Right ventricle myocardium inferior (tissue), 1 donor: ENCODE measurements around the gene ERFL. TPM values are rescaled to one million over a fixed set of nuclear protein-coding genes. Genes with fewer than 3 reads are reported as not detected.

Experiments used
- ATAC-seq: fragments of 200-7000 bp; cut with Tn5 transposase; one replicate; pipeline ENCODE4 v1.9.1; 2020; ENCODE audit warnings: mild to moderate bottlenecking, moderate library complexity
- DNase-seq: peaks from one replicate; pipeline ENCODE4 v3.0.0; 2021; ENCODE audit errors: missing footprints
- intact Hi-C: fragments of 100-400 bp; cut with DNase I; formaldehyde crosslinking; loops from one replicate; pipeline ENCODE4 v1.11.0; 2022
- total RNA-seq: library from RNA; stranded (reverse); fragmentation: NEBNext Ultra II Directional; extraction: Animal tissue kit (Norgen Biotek cat#: 25700); gene quantifications from one replicate; pipeline ENCODE4 v1.2.1, GENCODE V29; 2021
- donor health status: DM: no; HTN: yes; CAD: no; lungs with severe emphysema.

Gene ERFL
- total RNA-seq, 1 donor from 2014 or later, result not detected

GRCh38 chr19:41906916-41907680 is 21.2 kb downstream of the ERFL start:
- DNase-seq, result no peak
- ATAC-seq, result no peak
- intact Hi-C loops, result no loop called here

- intact Hi-C loops, result no loop called here
- no peak for DNase-seq
- no peak for ATAC-seq
Observed at GRCh38 chr19:41906271-41906670, 22.0 kb downstream of the ERFL start.

DNA sequence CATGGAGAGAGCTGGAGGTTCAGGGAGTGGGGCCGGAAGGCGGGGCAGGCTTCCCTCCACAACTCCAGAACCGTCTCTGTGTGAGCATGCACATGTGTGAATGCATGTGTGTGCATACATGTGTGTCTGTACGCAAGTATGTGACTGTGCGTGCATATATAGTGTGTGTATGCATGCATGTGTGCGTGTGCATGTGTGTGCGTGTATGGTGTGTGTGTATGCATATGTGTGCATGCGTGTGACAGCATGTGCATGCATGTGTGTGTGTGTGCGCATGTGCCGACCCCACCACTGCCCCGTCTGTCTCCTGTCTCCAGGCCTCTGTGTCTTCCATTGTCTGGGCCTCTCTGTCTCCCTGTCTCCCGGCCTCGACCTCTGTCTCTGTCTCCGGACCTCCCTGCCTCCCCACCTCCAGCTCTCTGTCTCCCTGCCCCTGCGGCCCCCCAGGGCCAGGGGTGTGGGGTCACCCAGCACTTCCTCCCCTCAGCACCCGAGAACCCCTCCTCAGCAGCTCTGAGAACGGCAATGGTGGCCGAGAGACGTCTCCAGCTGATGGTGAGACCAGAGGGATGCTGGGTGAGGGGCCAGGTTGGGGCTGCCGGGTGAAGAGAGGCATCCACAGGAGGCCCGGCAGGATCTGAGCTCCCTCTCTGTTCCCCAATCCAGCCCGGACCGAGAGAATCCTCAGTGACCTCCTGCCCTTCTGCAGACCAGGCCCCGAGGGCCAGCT is 22.8 kb downstream of the ERFL start:
- intact Hi-C loops, result no loop called here
- ATAC-seq, result no peak

GRCh38 chr19:41904118-41904870 is 24.0 kb downstream of the ERFL start:
- ATAC-seq (no peak), DNase-seq (no peak)
- intact Hi-C loops, result no loop called here

More for the DNA sequence above, 22.8 kb downstream of the ERFL start:
- DNase-seq, result no peak

DNA sequence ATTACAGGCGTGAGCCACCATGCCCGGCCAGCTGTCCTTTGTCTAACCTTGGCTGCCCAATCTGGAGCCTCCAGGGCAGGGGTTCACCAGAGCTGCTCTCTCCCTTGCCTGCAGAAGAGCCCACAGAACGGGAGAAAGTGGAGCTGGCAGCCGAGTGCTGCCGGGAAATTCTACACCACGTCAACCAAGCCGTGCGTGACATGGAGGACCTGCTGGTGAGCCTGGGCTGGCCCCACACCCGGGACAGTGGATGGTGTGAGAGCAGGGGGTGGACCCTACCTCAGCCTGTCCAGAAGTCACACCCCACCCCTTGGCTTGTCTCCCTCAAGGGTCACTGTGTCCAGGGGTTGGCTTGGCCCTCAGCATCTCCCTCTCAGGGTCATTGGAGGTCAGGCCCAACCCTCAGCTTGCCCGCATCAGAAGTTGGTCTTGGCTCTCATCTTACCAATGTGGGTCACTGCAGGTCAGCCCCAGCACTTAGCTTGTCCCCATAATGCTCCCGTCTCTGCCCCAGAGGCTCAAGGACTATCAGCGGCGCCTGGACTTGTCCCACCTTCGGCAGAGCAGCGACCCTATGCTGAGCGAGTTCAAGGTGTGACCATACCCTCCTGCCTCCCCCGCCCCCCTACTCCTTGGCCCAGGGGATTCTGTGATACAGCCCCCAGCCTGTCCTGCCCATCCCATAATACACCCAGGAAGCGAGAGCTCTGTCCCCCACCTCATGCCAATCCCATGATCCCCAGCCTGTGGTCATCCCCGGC is 24.9 kb downstream of the ERFL start:
- intact Hi-C loops, result no loop called here
- ATAC-seq (no peak), DNase-seq (no peak)

GRCh38 chr19:41902594-41902993 is 25.7 kb downstream of the ERFL start:
- no peak for ATAC-seq
- intact Hi-C loops, result no loop called here
- DNase-seq, result no peak

DNA sequence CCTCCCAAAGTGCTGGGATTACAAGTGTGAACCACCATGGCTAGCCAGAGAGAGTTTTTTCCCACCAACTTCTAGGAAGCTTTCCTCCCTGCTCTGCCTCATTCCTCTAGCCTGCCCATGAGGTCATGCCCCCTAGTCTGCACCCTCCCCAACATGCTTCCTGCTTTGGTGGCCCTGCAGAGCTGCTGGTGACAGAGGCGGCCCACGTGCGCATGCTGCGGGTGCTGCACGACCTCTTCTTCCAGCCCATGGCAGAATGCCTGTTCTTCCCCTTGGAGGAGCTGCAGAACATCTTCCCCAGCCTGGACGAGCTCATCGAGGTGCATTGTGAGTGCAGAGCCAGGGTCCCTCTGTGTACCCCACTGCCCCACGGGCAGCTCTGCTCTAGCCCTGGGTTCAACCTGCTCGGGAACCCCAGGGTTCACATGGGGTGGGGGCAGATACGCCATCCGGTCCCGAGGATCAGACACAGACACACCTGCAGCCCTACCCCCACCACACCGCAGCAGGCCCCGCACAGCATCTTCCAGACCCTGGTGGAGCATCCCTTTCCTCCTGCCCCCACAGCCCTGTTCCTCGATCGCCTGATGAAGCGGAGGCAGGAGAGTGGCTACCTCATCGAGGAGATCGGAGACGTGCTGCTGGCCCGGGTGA is 26.4 kb downstream of the ERFL start:
- ATAC-seq, result no peak
- intact Hi-C loops, result no loop called here
- no peak for DNase-seq

- ATAC-seq, result no peak
- intact Hi-C loops, result no loop called here
Observed at GRCh38 chr19:41898235-41898634, 30.0 kb downstream of the ERFL start.

DNA sequence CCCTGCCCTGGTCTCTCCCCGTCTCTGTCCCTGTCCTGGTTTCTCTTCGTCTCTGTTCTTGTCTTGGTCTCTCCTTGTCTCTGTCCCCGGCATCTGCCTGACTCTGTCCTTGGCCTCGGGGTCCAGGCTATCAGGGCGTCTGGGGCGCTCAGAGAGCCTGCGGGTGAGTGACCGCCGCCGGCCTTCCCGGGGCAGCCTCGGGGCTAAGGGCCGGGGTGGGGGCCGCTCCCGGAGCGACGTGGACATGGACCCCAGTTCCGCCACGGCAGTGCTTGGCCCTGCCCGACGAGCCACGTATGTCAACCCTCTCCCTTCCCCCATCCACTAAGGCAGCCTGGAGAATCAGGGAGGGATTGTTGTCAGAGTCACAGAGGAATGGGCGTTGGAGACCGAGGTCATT is 30.4 kb downstream of the ERFL start:
- ATAC-seq (no peak), DNase-seq (no peak)
- intact Hi-C loops, result no loop called here

More at GRCh38 chr19:41898235-41898634, 30.0 kb downstream of the ERFL start:
- DNase-seq, result no peak

- ATAC-seq, result no peak
- intact Hi-C loops, result no loop called here
- DNase-seq, result no peak
Observed at GRCh38 chr19:41897181-41897580, 31.1 kb downstream of the ERFL start.

DNA sequence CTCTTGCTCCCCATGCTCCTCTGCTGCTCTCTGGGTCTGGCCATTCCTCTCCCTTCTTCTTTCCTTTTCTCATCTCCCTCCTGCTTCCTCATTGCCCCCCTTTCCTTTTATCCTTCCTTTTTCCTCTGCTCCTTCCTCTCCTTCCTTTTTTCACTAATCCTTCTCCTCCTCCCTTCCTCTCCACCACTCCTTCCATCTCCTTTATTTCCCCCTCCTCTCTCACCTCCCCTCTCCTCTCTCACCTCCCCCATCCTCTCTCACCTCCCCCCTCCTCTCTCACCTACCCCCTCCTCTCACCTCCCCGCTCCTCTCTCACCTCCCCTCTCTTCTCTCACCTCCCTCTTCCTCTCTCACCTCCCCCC is 31.7 kb downstream of the ERFL start:
- intact Hi-C loops, result no loop called here
- ATAC-seq (no peak), DNase-seq (no peak)

DNA sequence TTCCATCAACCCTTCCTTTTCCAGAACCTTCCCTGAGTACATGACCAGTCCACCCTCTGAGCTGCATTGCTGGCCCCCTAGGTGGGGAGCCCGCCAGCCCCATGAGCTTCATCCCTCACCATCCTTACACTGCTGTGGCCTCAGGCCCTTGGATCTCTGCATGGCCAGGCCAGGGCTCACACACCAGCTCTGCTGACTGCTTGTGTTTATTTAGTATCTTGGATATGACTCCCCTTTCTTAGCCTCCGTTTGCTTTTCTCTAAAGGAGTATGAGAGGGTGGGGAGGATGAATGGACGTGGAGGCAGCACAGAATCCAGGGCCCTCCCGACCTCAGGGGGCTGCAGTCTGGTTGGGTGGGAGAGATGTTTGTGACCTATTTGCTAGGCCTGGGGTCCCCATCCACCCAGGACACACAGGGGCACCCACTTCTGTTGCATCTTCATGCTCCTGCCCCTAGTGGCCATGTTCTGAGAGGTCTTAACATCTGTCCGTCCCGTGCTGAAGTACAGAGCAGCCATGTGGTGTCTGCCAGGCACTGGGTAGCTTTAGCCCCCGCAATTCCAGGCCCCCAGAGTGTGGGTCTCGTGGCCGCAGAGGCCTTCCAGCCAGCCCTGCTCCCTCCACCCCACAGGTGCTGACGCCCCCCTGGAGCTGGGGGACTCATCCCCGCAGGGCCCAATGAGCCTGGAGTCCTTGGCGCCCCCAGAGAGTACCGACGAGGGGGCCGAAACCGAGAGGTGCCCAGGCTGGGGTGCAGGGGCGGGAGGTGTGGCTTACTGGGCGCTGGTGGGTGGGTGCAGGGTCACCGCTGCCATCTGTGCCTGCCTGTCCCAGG is 32.3 kb downstream of the ERFL start:
- DNase-seq, result no peak
- ATAC-seq, result no peak
- intact Hi-C loops, result no loop called here

DNA sequence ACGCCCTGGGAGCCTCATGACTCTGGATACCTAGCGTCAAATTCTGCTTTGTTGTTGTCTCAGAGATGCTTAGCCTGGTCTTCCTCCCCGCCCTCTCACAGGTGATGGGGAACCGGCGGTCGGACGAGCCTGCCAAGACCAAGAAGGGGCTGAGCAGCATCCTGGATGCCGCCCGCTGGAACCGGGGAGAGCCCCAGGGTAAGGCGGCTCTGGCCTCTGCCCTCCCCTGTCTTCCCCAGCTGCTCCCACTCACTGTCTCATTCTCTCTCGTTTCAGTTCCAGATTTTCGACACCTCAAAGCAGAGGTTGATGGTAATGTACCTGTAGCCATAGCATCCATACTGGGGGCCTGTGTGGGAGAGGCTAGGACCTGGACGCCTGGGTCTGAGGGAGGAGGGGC is 33.9 kb downstream of the ERFL start:
- intact Hi-C loops, result no loop called here
- no peak for DNase-seq

GRCh38 chr19:41893899-41894298 is 34.4 kb downstream of the ERFL start:
- intact Hi-C loops, result no loop called here
- DNase-seq (no peak), ATAC-seq (no peak)

More for the DNA sequence above, 33.9 kb downstream of the ERFL start:
- no peak for ATAC-seq

DNA sequence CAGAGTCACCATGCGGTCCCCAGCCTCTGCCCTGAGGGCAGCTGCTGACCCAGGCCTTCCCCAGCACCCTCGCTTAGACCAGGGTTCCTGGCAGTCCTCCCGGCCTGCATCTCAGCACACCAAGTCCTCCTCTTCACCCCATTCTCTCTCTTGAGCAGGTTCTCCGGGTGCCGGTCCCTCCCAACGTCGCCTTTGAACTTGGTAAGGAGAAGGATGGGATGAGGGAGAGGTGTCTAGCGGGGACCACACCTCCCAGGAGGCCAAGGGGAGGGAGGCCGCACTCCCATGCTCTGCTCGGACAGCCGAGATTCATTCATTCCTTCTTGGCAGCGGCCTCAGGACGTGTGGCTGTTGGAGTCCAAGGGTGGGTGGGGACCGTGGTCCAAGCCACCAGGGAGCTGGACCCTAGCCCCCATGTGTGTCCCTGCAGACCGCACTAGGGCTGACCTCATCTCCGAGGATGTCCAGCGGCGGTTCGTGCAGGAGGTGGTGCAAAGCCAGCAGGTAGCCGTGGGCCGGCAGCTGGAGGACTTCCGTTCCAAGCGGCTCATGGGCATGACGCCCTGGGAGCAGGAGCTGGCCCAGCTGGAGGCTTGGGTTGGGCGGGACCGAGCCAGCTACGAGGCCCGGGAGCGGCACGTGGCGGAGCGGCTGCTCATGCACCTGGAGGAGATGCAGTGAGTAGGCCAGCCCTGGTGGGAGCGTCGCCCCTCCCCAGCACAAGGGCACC is 35.9 kb downstream of the ERFL start:
- ATAC-seq (no peak), DNase-seq (no peak)
- intact Hi-C loops, result no loop called here

DNA sequence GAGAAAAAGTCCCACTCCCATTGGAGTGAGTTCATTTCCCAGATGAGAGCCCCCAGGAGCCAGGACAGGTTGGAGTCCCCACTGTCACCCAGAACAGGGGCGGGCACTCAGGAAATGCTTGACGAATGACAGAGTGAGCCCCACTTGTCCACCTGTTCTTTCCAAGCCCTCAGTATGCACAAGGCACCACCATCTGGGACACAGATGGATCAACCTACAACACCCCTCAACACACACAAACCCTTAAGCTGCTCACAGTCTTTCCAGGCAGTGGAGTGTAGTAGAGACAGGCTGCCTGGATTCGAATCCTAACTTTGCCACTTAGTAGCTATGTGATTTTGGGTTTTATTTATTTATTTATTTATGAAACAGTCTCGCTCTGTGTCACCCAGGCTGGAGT is 37.3 kb downstream of the ERFL start:
- DNase-seq (no peak), ATAC-seq (no peak)
- intact Hi-C loops, result no loop called here

- ATAC-seq (no peak), DNase-seq (no peak)
- intact Hi-C loops, result no loop called here
Observed at GRCh38 chr19:41889896-41890295, 38.4 kb downstream of the ERFL start.
